ENCODE results near the gene WNT7B.

The WNT7B gene

GRCh38 chr22:45907996-45908395 lies 69.0 kb downstream of the WNT7B start:
- H3K36me3 Mint-ChIP-seq (ENCODE audit: low read depth) = no peaks in the 10 kb centered on the region
- peaks cover 15% of the 10 kb centered on the region for H3K4me1 Mint-ChIP-seq (ENCODE audit: low read depth)
- H3K27me3 Mint-ChIP-seq = peaks cover 32% of the 10 kb centered on the region
- no peaks in the 10 kb centered on the region for H3K9me3 Mint-ChIP-seq
- intact Hi-C loops (cut with micrococcal nuclease) = no loop called here
- H3K27ac Mint-ChIP-seq = no peak overlapping the region
- H3K4me3 Mint-ChIP-seq = no peak overlapping the region

- no peak overlapping the region for H3K4me3 Mint-ChIP-seq
- intact Hi-C loops (cut with micrococcal nuclease) = no loop called here
- H3K27ac Mint-ChIP-seq = no peak overlapping the region
Measured at GRCh38 chr22:45907378-45907777, 69.6 kb downstream of the WNT7B start.

GRCh38 chr22:45906946-45907345 lies 70.0 kb downstream of the WNT7B start:
- Mint-ChIP-seq H3K27me3 (peaks cover 41% of the 10 kb centered on the region), H3K9me3 (no peaks in the 10 kb centered on the region), H3K36me3 (ENCODE audit: low read depth) (no peaks in the 10 kb centered on the region), H3K4me3 (no peak overlapping the region), H3K27ac (no peak overlapping the region), H3K4me1 (ENCODE audit: low read depth) (peaks cover 7% of the 10 kb centered on the region)
- intact Hi-C loops (cut with micrococcal nuclease) = no loop called here

More at GRCh38 chr22:45907378-45907777, 69.6 kb downstream of the WNT7B start:
- Mint-ChIP-seq H3K36me3 (ENCODE audit: low read depth) (no peaks in the 10 kb centered on the region), H3K9me3 (no peaks in the 10 kb centered on the region), H3K27me3 (peaks cover 37% of the 10 kb centered on the region), H3K4me1 (ENCODE audit: low read depth) (peaks cover 11% of the 10 kb centered on the region)

- H3K4me3 Mint-ChIP-seq = no peak overlapping the region
- no peak overlapping the region for H3K27ac Mint-ChIP-seq
- intact Hi-C loops (cut with micrococcal nuclease) = no loop called here
- peaks cover 42% of the 10 kb centered on the region for H3K27me3 Mint-ChIP-seq
- H3K36me3 Mint-ChIP-seq (ENCODE audit: low read depth) = no peaks in the 10 kb centered on the region
- H3K4me1 Mint-ChIP-seq (ENCODE audit: low read depth) = no peaks in the 10 kb centered on the region
- no peaks in the 10 kb centered on the region for H3K9me3 Mint-ChIP-seq
Measured at GRCh38 chr22:45905924-45906865, 70.8 kb downstream of the WNT7B start.

- Mint-ChIP-seq H3K9me3 (no peaks in the 10 kb centered on the region), H3K27me3 (peaks cover 43% of the 10 kb centered on the region), H3K4me3 (no peak overlapping the region), H3K36me3 (ENCODE audit: low read depth) (no peaks in the 10 kb centered on the region), H3K4me1 (ENCODE audit: low read depth) (no peaks in the 10 kb centered on the region), H3K27ac (no peak overlapping the region)
- intact Hi-C loops (cut with micrococcal nuclease) = no loop called here
Measured at GRCh38 chr22:45905326-45905923, 71.5 kb downstream of the WNT7B start.

GRCh38 chr22:45904236-45904635 lies 72.7 kb downstream of the WNT7B start:
- intact Hi-C loops (cut with micrococcal nuclease) = no loop called here

GRCh38 chr22:45903355-45904135 lies 73.4 kb downstream of the WNT7B start:
- intact Hi-C loops (cut with micrococcal nuclease) = no loop called here
- no peaks in the 10 kb centered on the region for H3K36me3 Mint-ChIP-seq (ENCODE audit: low read depth)
- H3K4me3 Mint-ChIP-seq = no peak overlapping the region
- no peaks in the 10 kb centered on the region for H3K9me3 Mint-ChIP-seq
- peaks cover 53% of the 10 kb centered on the region for H3K27me3 Mint-ChIP-seq
- no peaks in the 10 kb centered on the region for H3K4me1 Mint-ChIP-seq (ENCODE audit: low read depth)
- no peak overlapping the region for H3K27ac Mint-ChIP-seq

More at GRCh38 chr22:45904236-45904635, 72.7 kb downstream of the WNT7B start:
- Mint-ChIP-seq H3K9me3 (no peaks in the 10 kb centered on the region), H3K27ac (no peak overlapping the region), H3K36me3 (ENCODE audit: low read depth) (no peaks in the 10 kb centered on the region), H3K4me3 (no peak overlapping the region), H3K4me1 (ENCODE audit: low read depth) (no peaks in the 10 kb centered on the region), H3K27me3 (peaks cover 51% of the 10 kb centered on the region)

- intact Hi-C loops (cut with micrococcal nuclease) = no loop called here
- Mint-ChIP-seq H3K4me1 (ENCODE audit: low read depth) (no peaks in the 10 kb centered on the region), H3K27me3 (peaks cover 22% of the 10 kb centered on the region), H3K9me3 (no peaks in the 10 kb centered on the region), H3K36me3 (ENCODE audit: low read depth) (no peaks in the 10 kb centered on the region), H3K27ac (no peak overlapping the region), H3K4me3 (no peak overlapping the region)
Measured at GRCh38 chr22:45897736-45898135, 79.2 kb downstream of the WNT7B start.

GRCh38 chr22:45896964-45897538 lies 79.9 kb downstream of the WNT7B start:
- H3K4me3 Mint-ChIP-seq = no peak overlapping the region
- no peak overlapping the region for H3K27ac Mint-ChIP-seq

GRCh38 chr22:45896153-45896951 lies 80.6 kb downstream of the WNT7B start:
- intact Hi-C loops (cut with micrococcal nuclease) = no loop called here
- no peak overlapping the region for H3K27ac Mint-ChIP-seq
- no peaks in the 10 kb centered on the region for H3K9me3 Mint-ChIP-seq
- H3K4me1 Mint-ChIP-seq (ENCODE audit: low read depth) = no peaks in the 10 kb centered on the region
- H3K27me3 Mint-ChIP-seq = peaks cover 26% of the 10 kb centered on the region
- no peaks in the 10 kb centered on the region for H3K36me3 Mint-ChIP-seq (ENCODE audit: low read depth)
- no peak overlapping the region for H3K4me3 Mint-ChIP-seq

More at GRCh38 chr22:45896964-45897538, 79.9 kb downstream of the WNT7B start:
- H3K4me1 Mint-ChIP-seq (ENCODE audit: low read depth) = no peaks in the 10 kb centered on the region
- peaks cover 22% of the 10 kb centered on the region for H3K27me3 Mint-ChIP-seq
- intact Hi-C loops (cut with micrococcal nuclease) = no loop called here
- no peaks in the 10 kb centered on the region for H3K36me3 Mint-ChIP-seq (ENCODE audit: low read depth)
- no peaks in the 10 kb centered on the region for H3K9me3 Mint-ChIP-seq

GRCh38 chr22:45895436-45896152 lies 81.4 kb downstream of the WNT7B start:
- no peak overlapping the region for H3K4me3 Mint-ChIP-seq
- no peak overlapping the region for H3K27ac Mint-ChIP-seq
- no peaks in the 10 kb centered on the region for H3K36me3 Mint-ChIP-seq (ENCODE audit: low read depth)
- no peaks in the 10 kb centered on the region for H3K4me1 Mint-ChIP-seq (ENCODE audit: low read depth)
- H3K27me3 Mint-ChIP-seq = peaks cover 28% of the 10 kb centered on the region
- no peaks in the 10 kb centered on the region for H3K9me3 Mint-ChIP-seq
- intact Hi-C loops (cut with micrococcal nuclease) = no loop called here

- no peak overlapping the region for H3K4me3 Mint-ChIP-seq
- no peaks in the 10 kb centered on the region for H3K36me3 Mint-ChIP-seq (ENCODE audit: low read depth)
- intact Hi-C loops (cut with micrococcal nuclease) = no loop called here
- no peak overlapping the region for H3K27ac Mint-ChIP-seq
- no peaks in the 10 kb centered on the region for H3K9me3 Mint-ChIP-seq
- no peaks in the 10 kb centered on the region for H3K4me1 Mint-ChIP-seq (ENCODE audit: low read depth)
- H3K27me3 Mint-ChIP-seq = peaks cover 34% of the 10 kb centered on the region
Measured at GRCh38 chr22:45893516-45893915, 83.4 kb downstream of the WNT7B start.
